DOHH2 (cell line): Measurements from ENCODE around the gene KCTD5.

Experiments used
- EZH2phosphoT487 ChIP-seq: fragments of 200-600 bp; sonication (generic); IDR thresholded peaks from 2 replicates; pipeline ENCODE4 v1.6.1; 2017; ENCODE audit warnings: borderline replicate concordance, mild to moderate bottlenecking, antibody characterized with exemption, low read length, moderate library complexity, mixed read lengths
- TF ChIP-seq, protein P1 (sequence below): fragments of 200-600 bp; sonication (generic); IDR thresholded peaks from one replicate; pipeline ENCODE4 v1.5.1; 2014; ENCODE audit warnings: antibody characterized with exemption, mild to moderate bottlenecking, low read depth, low read length; ENCODE audit not compliant: poor library complexity, severe bottlenecking

DNA sequence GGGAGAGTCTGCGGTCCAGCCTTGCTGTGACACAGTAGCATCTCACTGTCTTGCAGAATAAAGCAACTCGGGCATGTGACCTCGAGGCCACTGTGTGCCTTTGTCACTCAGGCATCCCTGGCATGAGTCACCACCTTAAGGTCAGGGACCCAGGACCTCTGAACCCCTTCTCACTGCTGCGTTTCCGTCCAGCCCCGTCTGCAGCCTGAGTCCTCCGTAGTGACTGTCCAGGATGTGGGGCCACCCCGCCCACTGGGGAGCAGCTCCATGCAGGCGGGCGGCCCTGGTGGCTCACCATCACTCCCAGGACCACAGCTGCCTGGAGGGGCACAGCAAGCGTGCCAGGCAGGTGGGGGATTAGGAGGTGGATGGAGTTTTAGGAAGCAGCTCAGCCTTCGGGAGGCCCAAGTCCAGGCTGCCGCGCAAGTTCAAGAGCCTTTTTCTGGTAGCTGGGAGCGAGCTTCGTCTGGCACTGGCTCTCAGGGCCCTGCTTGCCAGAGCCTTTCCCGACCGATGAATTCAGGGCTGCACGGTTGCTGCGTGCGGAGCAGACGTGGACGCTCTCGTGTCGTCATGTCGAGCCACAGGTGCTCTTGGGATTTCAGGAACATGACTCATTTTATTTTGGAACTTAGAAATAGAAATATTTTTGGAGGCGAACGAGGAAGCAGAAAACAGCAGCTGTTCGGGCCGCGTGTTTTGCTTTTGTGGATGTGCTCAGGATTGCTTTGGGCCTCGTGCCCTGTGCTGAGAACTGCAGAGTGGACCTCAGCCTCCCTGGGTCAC lies 16.8 kb downstream of the KCTD5 start:
- TF ChIP-seq, protein P1, sequence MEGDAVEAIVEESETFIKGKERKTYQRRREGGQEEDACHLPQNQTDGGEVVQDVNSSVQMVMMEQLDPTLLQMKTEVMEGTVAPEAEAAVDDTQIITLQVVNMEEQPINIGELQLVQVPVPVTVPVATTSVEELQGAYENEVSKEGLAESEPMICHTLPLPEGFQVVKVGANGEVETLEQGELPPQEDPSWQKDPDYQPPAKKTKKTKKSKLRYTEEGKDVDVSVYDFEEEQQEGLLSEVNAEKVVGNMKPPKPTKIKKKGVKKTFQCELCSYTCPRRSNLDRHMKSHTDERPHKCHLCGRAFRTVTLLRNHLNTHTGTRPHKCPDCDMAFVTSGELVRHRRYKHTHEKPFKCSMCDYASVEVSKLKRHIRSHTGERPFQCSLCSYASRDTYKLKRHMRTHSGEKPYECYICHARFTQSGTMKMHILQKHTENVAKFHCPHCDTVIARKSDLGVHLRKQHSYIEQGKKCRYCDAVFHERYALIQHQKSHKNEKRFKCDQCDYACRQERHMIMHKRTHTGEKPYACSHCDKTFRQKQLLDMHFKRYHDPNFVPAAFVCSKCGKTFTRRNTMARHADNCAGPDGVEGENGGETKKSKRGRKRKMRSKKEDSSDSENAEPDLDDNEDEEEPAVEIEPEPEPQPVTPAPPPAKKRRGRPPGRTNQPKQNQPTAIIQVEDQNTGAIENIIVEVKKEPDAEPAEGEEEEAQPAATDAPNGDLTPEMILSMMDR = no peak
- no peak for TF ChIP-seq EZH2phosphoT487
